Smooth muscle cell (in vitro differentiated cells): ENCODE data around the gene EXT2. TPM values are rescaled to one million over a fixed set of nuclear protein-coding genes. Genes with fewer than 3 reads are reported as not detected.

Experiments
- DNase-seq: peaks from one replicate; lab custom pipeline; 2025; ENCODE audit not compliant: unreplicated experiment; lab: John Stamatoyannopoulos, UW
- H2AFZ ChIP-seq: fragments of 200-600 bp; sonication (generic); 2 replicates; pipeline ENCODE4 v1.6.0; 2016; ENCODE audit warnings: antibody characterized with exemption, low read depth, mild to moderate bottlenecking
- H3F3A ChIP-seq: fragments of 200-600 bp; sonication (generic); 2 replicates; pipeline ENCODE4 v1.6.0; 2017; ENCODE audit warnings: antibody characterized with exemption, low read depth
- H3K27ac ChIP-seq: fragments of 200-600 bp; sonication (generic); 2 replicates; pipeline ENCODE4 v1.5.1; 2016; ENCODE audit warnings: low read depth, mild to moderate bottlenecking
- H3K27me3 ChIP-seq: fragments of 200-600 bp; sonication (generic); 2 replicates; pipeline ENCODE4 v1.6.1; 2016; ENCODE audit warnings: low read depth, mild to moderate bottlenecking
- H3K36me3 ChIP-seq: fragments of 200-600 bp; sonication (generic); 2 replicates; pipeline ENCODE4 v1.5.1; 2016; ENCODE audit warnings: low read depth
- H3K4me1 ChIP-seq: fragments of 200-600 bp; sonication (generic); 2 replicates; pipeline ENCODE4 v1.5.1; 2016; ENCODE audit warnings: low read depth
- H3K4me2 ChIP-seq: fragments of 200-600 bp; sonication (generic); 2 replicates; pipeline ENCODE4 v1.6.0; 2016; ENCODE audit warnings: mild to moderate bottlenecking
- H3K4me3 ChIP-seq: fragments of 200-600 bp; sonication (generic); 2 replicates; pipeline ENCODE4 v1.5.1; 2016; ENCODE audit warnings: mild to moderate bottlenecking
- H3K79me2 ChIP-seq: fragments of 200-600 bp; sonication (generic); 2 replicates; pipeline ENCODE4 v1.6.0; 2016; ENCODE audit warnings: low read depth, mild to moderate bottlenecking
- H3K9ac ChIP-seq: fragments of 200-600 bp; sonication (generic); 2 replicates; pipeline ENCODE4 v1.6.0; 2016; ENCODE audit warnings: low read depth
- H3K9me3 ChIP-seq: fragments of 200-600 bp; sonication (generic); replicated peaks from 2 replicates; pipeline ENCODE4 v1.5.1; 2016; ENCODE audit warnings: low read depth
- H4K20me1 ChIP-seq: fragments of 200-600 bp; sonication (generic); 2 replicates; pipeline ENCODE4 v1.6.0; 2016; ENCODE audit warnings: low read depth
- CTCF ChIP-seq: fragments of 200-600 bp; sonication (generic); IDR thresholded peaks from 2 replicates; pipeline ENCODE4 v1.5.1; 2017; ENCODE audit warnings: borderline replicate concordance, mild to moderate bottlenecking, antibody characterized with exemption; ENCODE audit not compliant: insufficient read depth, poor library complexity, severe bottlenecking
- WGBS: methylation state at CpG from one replicate; pipeline ENCODE4 v1.1.7; 2016; ENCODE audit warnings: low lambda C conversion rate; 5-methylcytosine and 5-hydroxymethylcytosine counted together
- polyA plus RNA-seq: library from polyadenylated mRNA; unstranded; fragments of >200 nt; fragmentation: Nextera tagmentation; extraction: Ambion mirVana; gene quantifications from 2 replicates; pipeline ENCODE4 v1.2.1, GENCODE V29; 2016
- total RNA-seq: library from RNA; depleted of rRNA; stranded (reverse); fragments of >200 nt; gene quantifications from 2 replicates; pipeline ENCODE4 v1.2.3, GENCODE V29; 2014

Gene EXT2
- total and polyA plus RNA-seq, 2 experiments from 2014 or later, result 87.6 to 144 TPM

GRCh38 chr11:44246726-44247125 is 151.2 kb downstream of the EXT2 start:
- no peak for DNase-seq
- no peak overlapping the region for H3K27ac ChIP-seq
- peaks cover 3% of the 10 kb centered on the region for H3K36me3 ChIP-seq
- 33% methylated on average over 4 of the region's 4 CpGs for WGBS
- no peak for TF ChIP-seq CTCF
- no peak overlapping the region for H2AFZ ChIP-seq
- no peaks in the 10 kb centered on the region for H3F3A ChIP-seq
- H4K20me1 ChIP-seq, result no peaks in the 10 kb centered on the region
- no peaks in the 10 kb centered on the region for H3K9me3 ChIP-seq
- no peak overlapping the region for H3K4me3 ChIP-seq
- H3K4me1 ChIP-seq, result peaks cover 34% of the 10 kb centered on the region
- H3K4me2 ChIP-seq, result no peak overlapping the region
- no peak overlapping the region for H3K9ac ChIP-seq
- no peaks in the 10 kb centered on the region for H3K79me2 ChIP-seq
- H3K27me3 ChIP-seq, result no peaks in the 10 kb centered on the region

GRCh38 chr11:44247508-44247907 is 152.0 kb downstream of the EXT2 start:
- no peak overlapping the region for H3K4me3 ChIP-seq
- 77% methylated on average over 6 of the region's 6 CpGs for WGBS
- no peak overlapping the region for H2AFZ ChIP-seq
- H3K9ac ChIP-seq, result no peak overlapping the region
- peaks cover 3% of the 10 kb centered on the region for H3K36me3 ChIP-seq
- peaks cover 26% of the 10 kb centered on the region for H3K4me1 ChIP-seq
- no peaks in the 10 kb centered on the region for H3K9me3 ChIP-seq
- no peaks in the 10 kb centered on the region for H4K20me1 ChIP-seq
- no peak overlapping the region for H3K27ac ChIP-seq
- H3K27me3 ChIP-seq, result no peaks in the 10 kb centered on the region
- H3F3A ChIP-seq, result no peaks in the 10 kb centered on the region
- no peaks in the 10 kb centered on the region for H3K79me2 ChIP-seq
- no peak for DNase-seq
- no peak overlapping the region for H3K4me2 ChIP-seq
- no peak for TF ChIP-seq CTCF

- no peak overlapping the region for H3K27ac ChIP-seq
- H3K36me3 ChIP-seq, result peaks cover 3% of the 10 kb centered on the region
- no peaks in the 10 kb centered on the region for H4K20me1 ChIP-seq
- no peak for DNase-seq
- H2AFZ ChIP-seq, result no peak overlapping the region
- no peak overlapping the region for H3K4me3 ChIP-seq
- H3K79me2 ChIP-seq, result no peaks in the 10 kb centered on the region
- no peak overlapping the region for H3K4me2 ChIP-seq
- H3K4me1 ChIP-seq, result peaks cover 20% of the 10 kb centered on the region
- no peaks in the 10 kb centered on the region for H3K9me3 ChIP-seq
- no peak overlapping the region for H3K9ac ChIP-seq
- no peaks in the 10 kb centered on the region for H3K27me3 ChIP-seq
- WGBS, result 90% methylated on average over 2 of the region's 2 CpGs
- H3F3A ChIP-seq, result no peaks in the 10 kb centered on the region
- TF ChIP-seq CTCF, result no peak
Observed at GRCh38 chr11:44248109-44248508, 152.6 kb downstream of the EXT2 start.

GRCh38 chr11:44250421-44250820 is 154.9 kb downstream of the EXT2 start:
- no peak overlapping the region for H3K9ac ChIP-seq
- 59% methylated on average over 6 of the region's 6 CpGs for WGBS
- no peak for TF ChIP-seq CTCF
- DNase-seq, result no peak
- no peaks in the 10 kb centered on the region for H3K4me1 ChIP-seq
- H3K27me3 ChIP-seq, result no peaks in the 10 kb centered on the region
- H3K36me3 ChIP-seq, result peaks cover 3% of the 10 kb centered on the region
- H3K4me3 ChIP-seq, result no peak overlapping the region
- no peak overlapping the region for H2AFZ ChIP-seq
- no peak overlapping the region for H3K4me2 ChIP-seq
- H3K9me3 ChIP-seq, result no peaks in the 10 kb centered on the region
- H4K20me1 ChIP-seq, result no peaks in the 10 kb centered on the region
- no peaks in the 10 kb centered on the region for H3F3A ChIP-seq
- H3K79me2 ChIP-seq, result no peaks in the 10 kb centered on the region
- no peak overlapping the region for H3K27ac ChIP-seq
